ENCODE data around the gene MATN4.

The MATN4 gene

DNA sequence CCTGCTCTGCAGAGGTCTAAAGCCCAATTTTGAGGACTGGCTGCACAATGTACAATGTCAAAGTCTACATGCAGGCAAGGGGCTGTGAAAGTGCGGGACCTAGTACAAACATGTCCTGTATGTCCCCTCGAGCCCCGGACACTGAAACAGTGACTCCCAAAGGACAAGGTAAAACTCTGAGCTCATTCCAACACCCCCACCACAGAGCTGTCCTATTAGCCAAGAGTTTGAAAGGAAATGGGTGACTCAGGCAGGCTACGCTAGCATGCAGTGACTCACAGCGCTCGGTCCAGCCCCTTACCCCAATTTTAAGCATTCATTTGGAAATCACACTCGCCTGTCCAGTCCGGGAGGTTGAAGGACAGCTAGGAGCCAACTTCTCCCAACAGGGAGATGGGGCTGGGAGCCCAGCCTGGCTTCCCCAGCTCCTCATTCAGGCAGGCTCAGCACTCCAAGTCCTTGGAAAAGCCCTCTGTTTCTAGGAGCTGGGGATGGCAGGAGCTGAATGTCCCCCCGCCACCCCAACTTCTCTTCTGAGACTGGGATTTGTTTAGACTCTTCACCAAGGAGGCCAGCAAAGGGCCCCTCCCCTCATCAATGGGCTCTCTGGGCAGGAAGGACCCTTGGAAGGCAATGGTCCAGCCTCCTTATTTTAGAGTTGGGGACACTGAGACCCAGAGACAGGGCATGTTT, 36.2 kb upstream of the MATN4 start:
- H3K4me3 ChIP-seq (ENCODE audit: low read depth, low read length), result peak overlapping the region; percentile 98

DNA sequence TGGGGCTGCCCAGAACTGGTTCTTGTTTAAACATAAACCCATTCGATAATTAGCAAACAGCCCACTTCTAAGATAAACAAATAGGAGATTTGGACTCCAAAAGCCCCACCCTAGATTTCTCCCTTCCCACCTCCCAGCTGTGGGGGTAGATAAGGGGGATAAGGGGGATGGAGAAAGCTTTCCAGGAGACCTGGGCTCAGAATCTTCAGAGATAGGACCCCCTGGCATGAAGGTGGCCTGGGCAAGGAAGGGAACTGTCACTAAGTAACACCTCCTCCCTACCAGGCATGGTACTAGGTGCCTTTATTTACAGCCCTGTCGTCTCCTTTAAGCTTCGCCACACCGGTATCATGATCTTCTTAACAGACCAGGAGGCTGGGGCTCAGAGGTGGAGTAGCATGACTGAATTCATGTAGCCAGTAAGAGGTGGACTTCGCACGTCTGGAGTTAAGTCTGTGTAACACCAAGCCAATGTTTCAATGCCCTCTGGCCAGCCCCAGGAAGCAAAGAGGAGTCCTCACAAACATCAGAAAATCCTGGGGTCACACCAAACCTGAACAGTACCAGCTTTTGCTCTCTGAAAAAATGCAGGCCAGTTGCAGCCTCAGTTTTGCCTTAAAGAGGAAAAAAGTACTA, 35.6 kb upstream of the MATN4 start:
- peak overlapping the region; percentile 98 for H3K4me3 ChIP-seq (ENCODE audit: low read depth, low read length)
- TF ChIP-seq, protein P1, sequence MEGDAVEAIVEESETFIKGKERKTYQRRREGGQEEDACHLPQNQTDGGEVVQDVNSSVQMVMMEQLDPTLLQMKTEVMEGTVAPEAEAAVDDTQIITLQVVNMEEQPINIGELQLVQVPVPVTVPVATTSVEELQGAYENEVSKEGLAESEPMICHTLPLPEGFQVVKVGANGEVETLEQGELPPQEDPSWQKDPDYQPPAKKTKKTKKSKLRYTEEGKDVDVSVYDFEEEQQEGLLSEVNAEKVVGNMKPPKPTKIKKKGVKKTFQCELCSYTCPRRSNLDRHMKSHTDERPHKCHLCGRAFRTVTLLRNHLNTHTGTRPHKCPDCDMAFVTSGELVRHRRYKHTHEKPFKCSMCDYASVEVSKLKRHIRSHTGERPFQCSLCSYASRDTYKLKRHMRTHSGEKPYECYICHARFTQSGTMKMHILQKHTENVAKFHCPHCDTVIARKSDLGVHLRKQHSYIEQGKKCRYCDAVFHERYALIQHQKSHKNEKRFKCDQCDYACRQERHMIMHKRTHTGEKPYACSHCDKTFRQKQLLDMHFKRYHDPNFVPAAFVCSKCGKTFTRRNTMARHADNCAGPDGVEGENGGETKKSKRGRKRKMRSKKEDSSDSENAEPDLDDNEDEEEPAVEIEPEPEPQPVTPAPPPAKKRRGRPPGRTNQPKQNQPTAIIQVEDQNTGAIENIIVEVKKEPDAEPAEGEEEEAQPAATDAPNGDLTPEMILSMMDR (IDR thresholded peaks at IDR 0.05; ENCODE audit: low read depth, low read length), result no peak

More for the DNA sequence above, 36.2 kb upstream of the MATN4 start:
- TF ChIP-seq, protein P1 (IDR thresholded peaks at IDR 0.05; ENCODE audit: low read depth, low read length), result no peak

DNA sequence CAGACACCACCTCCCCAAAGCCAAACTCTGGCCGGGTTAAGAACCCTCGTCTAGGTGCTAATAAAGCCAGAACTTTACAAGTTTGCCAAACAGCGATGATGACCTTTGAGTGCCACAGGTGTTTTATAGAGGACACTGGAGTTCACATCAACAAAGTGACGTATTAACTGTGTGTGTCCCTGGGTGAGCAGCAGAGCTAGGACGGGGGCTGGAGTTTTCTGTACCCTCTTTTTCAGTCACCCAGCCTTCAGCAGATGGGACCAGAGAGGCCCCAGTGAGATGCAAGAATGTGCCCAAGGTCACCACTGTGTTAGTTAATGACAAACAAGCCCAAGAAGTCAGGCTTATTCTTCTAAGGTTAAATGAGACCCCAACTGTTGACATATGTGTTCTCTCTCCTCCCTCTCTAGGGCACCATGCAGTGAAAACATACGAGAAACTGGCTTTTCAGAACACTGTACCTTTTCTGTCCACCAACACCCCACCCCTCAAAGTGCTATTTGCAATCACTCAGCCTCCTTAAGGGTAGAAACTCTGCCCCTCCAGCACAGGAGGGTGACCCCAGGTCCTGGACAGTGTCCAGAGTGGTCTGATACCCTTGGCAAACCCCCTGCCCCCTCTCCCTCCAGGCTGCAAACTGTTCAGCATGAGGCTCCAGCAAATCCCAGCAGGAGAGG, 34.9 kb upstream of the MATN4 start:
- peak overlapping the region; percentile 98 for H3K4me3 ChIP-seq (ENCODE audit: low read depth, low read length)
- TF ChIP-seq, protein P1 (IDR thresholded peaks at IDR 0.05; ENCODE audit: low read depth, low read length), result no peak

DNA sequence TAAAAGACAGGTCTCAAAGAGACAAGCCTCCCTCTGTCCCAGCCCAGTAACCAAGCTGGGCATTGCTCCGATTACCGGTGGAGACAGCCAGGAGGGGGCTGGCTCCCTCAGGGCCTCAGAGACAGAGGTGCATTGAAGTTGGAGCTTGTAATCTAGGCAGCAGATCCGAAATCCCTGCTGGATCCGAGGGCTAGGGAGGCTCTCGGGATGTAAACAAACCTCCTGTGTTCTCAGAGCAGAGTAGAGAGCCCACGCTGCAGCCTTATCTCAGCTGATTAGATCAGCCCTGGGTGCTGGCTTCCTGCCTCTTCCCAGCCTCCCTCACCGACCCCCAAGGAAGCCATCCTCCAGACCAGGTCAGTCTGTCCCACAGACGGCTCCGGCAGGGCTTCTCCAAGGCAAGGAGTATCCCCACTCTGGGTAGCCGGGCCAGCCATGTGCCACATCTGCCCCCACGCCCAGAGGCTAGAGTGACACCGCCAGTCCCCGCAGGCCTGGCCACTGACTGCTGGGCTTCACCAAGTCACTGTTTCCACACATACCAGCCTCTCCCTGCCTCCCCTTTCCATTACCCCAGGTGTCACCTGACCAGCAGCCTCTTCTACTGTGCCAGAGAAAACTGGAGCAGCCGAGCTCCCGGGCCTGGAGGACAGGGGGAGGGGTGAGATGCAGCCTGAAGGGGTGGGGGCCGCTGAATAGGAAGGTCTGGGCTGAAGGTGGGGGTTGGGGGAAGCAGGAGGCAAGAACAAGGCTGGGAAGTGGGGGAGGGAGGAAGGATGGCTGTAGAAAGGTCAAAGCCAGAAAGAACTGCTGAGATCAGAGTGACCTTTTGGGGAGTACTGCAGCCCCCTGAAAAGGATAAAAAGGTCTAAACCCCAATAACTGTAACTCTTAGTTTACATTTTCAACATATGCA, 34.1 kb upstream of the MATN4 start:
- TF ChIP-seq, protein P1 (IDR thresholded peaks at IDR 0.05; ENCODE audit: low read depth, low read length), result no peak
- peak overlapping the region; percentile 31 for H3K4me3 ChIP-seq (ENCODE audit: low read depth, low read length)

DNA sequence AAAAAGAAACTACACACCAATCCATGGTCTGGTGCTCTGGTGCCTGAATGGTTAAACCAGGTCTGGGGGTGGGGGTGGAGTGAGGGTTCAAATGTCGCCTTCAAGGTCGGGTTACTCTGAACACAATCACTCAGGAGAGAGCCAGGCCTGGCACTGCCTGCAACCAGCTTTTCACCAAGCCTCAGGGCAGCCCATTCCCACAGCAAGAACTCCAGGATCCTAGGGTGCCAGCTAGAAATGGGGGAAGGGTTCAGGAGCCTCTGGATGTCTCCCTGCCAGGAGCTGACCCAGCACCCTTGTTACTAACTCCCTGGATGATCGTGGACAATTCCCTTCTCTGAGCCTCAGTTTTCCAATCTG, 33.5 kb upstream of the MATN4 start:
- TF ChIP-seq, protein P1 (IDR thresholded peaks at IDR 0.05; ENCODE audit: low read depth, low read length), result no peak
- peak overlapping the region; percentile 31 for H3K4me3 ChIP-seq (ENCODE audit: low read depth, low read length)

DNA sequence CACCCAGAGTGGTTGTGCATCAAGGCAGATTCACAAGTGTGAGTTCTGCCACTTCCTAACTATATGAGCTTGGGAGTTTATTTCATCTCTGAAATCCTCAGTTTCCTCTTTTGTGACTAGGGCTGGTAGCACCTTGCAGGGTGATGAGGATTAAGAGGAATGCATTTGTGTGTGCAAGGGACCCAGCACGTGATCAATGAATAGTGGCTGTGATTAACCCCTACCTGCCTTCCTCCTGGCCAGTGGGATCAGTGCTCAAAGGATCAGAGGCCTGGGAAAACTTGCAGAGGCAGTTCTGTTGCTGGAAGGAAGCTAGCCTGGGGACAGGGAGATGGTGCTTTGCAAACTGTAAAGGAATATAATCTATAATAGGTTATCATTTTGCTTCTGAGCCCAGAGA, 32.9 kb upstream of the MATN4 start:
- TF ChIP-seq, protein P1 (IDR thresholded peaks at IDR 0.05; ENCODE audit: low read depth, low read length), result no peak
- no peak overlapping the region for H3K4me3 ChIP-seq (ENCODE audit: low read depth, low read length)

Measured in WI38 (cell line).